ENCODE results near the gene C12orf42.

Gene C12orf42

DNA sequence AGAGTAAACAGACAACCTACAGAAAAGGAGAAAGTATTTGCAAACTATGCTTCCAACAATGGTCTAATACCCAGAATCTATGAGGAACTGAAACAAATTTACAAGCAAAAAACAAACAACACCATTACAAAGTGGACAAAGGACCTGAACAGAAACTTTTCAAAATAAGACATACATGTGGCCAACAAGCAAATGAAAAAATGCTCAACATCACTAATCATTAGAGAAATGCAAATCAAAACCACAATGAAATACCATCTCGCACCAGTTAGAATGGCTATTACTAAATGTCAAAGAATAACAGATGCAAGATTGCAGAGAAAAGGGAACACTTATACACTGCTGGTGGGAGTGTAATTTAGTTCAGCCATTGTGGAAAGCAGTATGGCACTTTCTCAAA lies 125.8 kb downstream of the C12orf42 start:
- Histone ChIP-seq H3K27me3 (ENCODE audit: insufficient read depth, low read length) (no peaks in the 10 kb centered on the region), H3K9me3 (ENCODE audit: insufficient read depth, low read depth, low read length) (no peaks in the 10 kb centered on the region), H3K9ac (ENCODE audit: low read depth, low read length) (no peak overlapping the region), H3K4me3 (ENCODE audit: low read length) (no peak overlapping the region), H3K4me1 (ENCODE audit: insufficient read depth, low read length) (no peaks in the 10 kb centered on the region), H3K27ac (ENCODE audit: low read length) (no peak overlapping the region), H3K36me3 (ENCODE audit: insufficient read depth, low read depth, low read length) (no peaks in the 10 kb centered on the region)

DNA sequence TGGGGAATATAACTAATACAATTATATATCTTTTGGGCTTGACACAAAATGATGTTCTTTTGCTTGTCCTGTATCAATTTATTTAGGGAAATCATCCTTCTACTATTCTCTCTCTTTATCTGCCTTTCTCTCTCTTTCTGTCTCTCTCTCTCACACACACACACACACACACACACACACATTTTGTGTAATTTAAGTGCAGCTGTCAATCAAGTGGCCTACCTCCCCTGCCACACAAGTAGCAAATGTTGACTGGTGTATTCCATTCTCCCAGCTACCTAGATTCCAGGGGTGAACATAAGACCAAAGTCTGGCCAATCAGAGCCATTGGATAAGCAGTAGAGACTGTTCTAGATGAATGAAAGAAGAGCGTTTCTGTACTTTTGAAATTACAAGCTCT lies 127.6 kb downstream of the C12orf42 start:
- Histone ChIP-seq H3K36me3 (ENCODE audit: insufficient read depth, low read depth, low read length) (no peaks in the 10 kb centered on the region), H3K27ac (ENCODE audit: low read length) (no peak overlapping the region), H3K9ac (ENCODE audit: low read depth, low read length) (no peak overlapping the region), H3K9me3 (ENCODE audit: insufficient read depth, low read depth, low read length) (no peaks in the 10 kb centered on the region), H3K27me3 (ENCODE audit: insufficient read depth, low read length) (no peaks in the 10 kb centered on the region), H3K4me1 (ENCODE audit: insufficient read depth, low read length) (no peaks in the 10 kb centered on the region), H3K4me3 (ENCODE audit: low read length) (no peak overlapping the region)

- Histone ChIP-seq H3K4me3 (ENCODE audit: low read length) (no peak overlapping the region), H3K27me3 (ENCODE audit: insufficient read depth, low read length) (no peaks in the 10 kb centered on the region), H3K4me1 (ENCODE audit: insufficient read depth, low read length) (no peaks in the 10 kb centered on the region), H3K27ac (ENCODE audit: low read length) (no peak overlapping the region), H3K9ac (ENCODE audit: low read depth, low read length) (no peak overlapping the region), H3K36me3 (ENCODE audit: insufficient read depth, low read depth, low read length) (no peaks in the 10 kb centered on the region), H3K9me3 (ENCODE audit: insufficient read depth, low read depth, low read length) (no peaks in the 10 kb centered on the region)
Measured at GRCh38 chr12:103354403-103354802, 141.4 kb downstream of the C12orf42 start.

GRCh38 chr12:103353913-103354312 lies 141.9 kb downstream of the C12orf42 start:
- no peak overlapping the region for H3K4me3 ChIP-seq (ENCODE audit: low read length)
- no peaks in the 10 kb centered on the region for H3K9me3 ChIP-seq (ENCODE audit: insufficient read depth, low read depth, low read length)
- no peaks in the 10 kb centered on the region for H3K4me1 ChIP-seq (ENCODE audit: insufficient read depth, low read length)

GRCh38 chr12:103350116-103350515 lies 145.7 kb downstream of the C12orf42 start:
- Histone ChIP-seq H3K9me3 (ENCODE audit: insufficient read depth, low read depth, low read length) (no peaks in the 10 kb centered on the region), H3K9ac (ENCODE audit: low read depth, low read length) (no peak overlapping the region), H3K4me1 (ENCODE audit: insufficient read depth, low read length) (no peaks in the 10 kb centered on the region), H3K36me3 (ENCODE audit: insufficient read depth, low read depth, low read length) (no peaks in the 10 kb centered on the region), H3K4me3 (ENCODE audit: low read length) (no peak overlapping the region), H3K27ac (ENCODE audit: low read length) (no peak overlapping the region), H3K27me3 (ENCODE audit: insufficient read depth, low read length) (no peaks in the 10 kb centered on the region)

More at GRCh38 chr12:103353913-103354312, 141.9 kb downstream of the C12orf42 start:
- H3K9ac ChIP-seq (ENCODE audit: low read depth, low read length): no peak overlapping the region
- H3K27ac ChIP-seq (ENCODE audit: low read length): no peak overlapping the region
- H3K27me3 ChIP-seq (ENCODE audit: insufficient read depth, low read length): no peaks in the 10 kb centered on the region
- no peaks in the 10 kb centered on the region for H3K36me3 ChIP-seq (ENCODE audit: insufficient read depth, low read depth, low read length)

- H3K27me3 ChIP-seq (ENCODE audit: insufficient read depth, low read length): no peaks in the 10 kb centered on the region
- no peak overlapping the region for H3K4me3 ChIP-seq (ENCODE audit: low read length)
Measured at GRCh38 chr12:103348935-103349334, 146.8 kb downstream of the C12orf42 start.

DNA sequence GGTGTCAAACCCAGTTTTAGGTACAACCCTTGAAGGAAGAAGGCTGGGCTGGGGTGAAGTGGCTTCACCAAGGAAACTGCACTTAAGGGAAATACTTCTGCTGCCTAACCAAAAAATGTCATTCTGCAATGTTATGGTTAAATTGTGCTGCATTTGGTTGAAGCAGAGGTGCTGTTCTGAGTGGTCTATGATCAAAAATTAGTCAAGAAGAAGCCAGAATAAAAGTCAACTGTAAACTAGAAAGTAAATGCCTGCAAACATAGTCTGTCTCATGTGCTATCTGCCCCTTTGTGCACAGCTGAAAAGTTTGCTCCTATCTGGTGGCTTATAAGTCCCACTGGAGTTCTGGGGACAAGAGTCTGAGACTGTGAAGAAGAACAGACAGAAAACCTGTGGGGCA lies 158.8 kb downstream of the C12orf42 start:
- Histone ChIP-seq H3K9ac (ENCODE audit: low read depth, low read length) (no peak overlapping the region), H3K4me1 (ENCODE audit: insufficient read depth, low read length) (peaks cover 4% of the 10 kb centered on the region; the same call in 1 of the 2 replicates), H3K4me3 (ENCODE audit: low read length) (no peak overlapping the region), H3K9me3 (ENCODE audit: insufficient read depth, low read depth, low read length) (no peaks in the 10 kb centered on the region), H3K27me3 (ENCODE audit: insufficient read depth, low read length) (no peaks in the 10 kb centered on the region), H3K27ac (ENCODE audit: low read length) (no peak overlapping the region), H3K36me3 (ENCODE audit: insufficient read depth, low read depth, low read length) (no peaks in the 10 kb centered on the region)

More at GRCh38 chr12:103348935-103349334, 146.8 kb downstream of the C12orf42 start:
- H3K27ac ChIP-seq (ENCODE audit: low read length): no peak overlapping the region
- no peaks in the 10 kb centered on the region for H3K36me3 ChIP-seq (ENCODE audit: insufficient read depth, low read depth, low read length)
- H3K4me1 ChIP-seq (ENCODE audit: insufficient read depth, low read length): no peaks in the 10 kb centered on the region
- H3K9me3 ChIP-seq (ENCODE audit: insufficient read depth, low read depth, low read length): no peaks in the 10 kb centered on the region
- no peak overlapping the region for H3K9ac ChIP-seq (ENCODE audit: low read depth, low read length)

- H3K36me3 ChIP-seq (ENCODE audit: insufficient read depth, low read depth, low read length): no peaks in the 10 kb centered on the region
- no peak overlapping the region for H3K9ac ChIP-seq (ENCODE audit: low read depth, low read length)
- no peak overlapping the region for H3K4me3 ChIP-seq (ENCODE audit: low read length)
- no peak overlapping the region for H3K27ac ChIP-seq (ENCODE audit: low read length)
- no peaks in the 10 kb centered on the region for H3K9me3 ChIP-seq (ENCODE audit: insufficient read depth, low read depth, low read length)
- no peaks in the 10 kb centered on the region for H3K27me3 ChIP-seq (ENCODE audit: insufficient read depth, low read length)
- peaks cover 4% of the 10 kb centered on the region; the same call in 1 of the 2 replicates for H3K4me1 ChIP-seq (ENCODE audit: insufficient read depth, low read length)
Measured at GRCh38 chr12:103334466-103334865, 161.3 kb downstream of the C12orf42 start.

DNA sequence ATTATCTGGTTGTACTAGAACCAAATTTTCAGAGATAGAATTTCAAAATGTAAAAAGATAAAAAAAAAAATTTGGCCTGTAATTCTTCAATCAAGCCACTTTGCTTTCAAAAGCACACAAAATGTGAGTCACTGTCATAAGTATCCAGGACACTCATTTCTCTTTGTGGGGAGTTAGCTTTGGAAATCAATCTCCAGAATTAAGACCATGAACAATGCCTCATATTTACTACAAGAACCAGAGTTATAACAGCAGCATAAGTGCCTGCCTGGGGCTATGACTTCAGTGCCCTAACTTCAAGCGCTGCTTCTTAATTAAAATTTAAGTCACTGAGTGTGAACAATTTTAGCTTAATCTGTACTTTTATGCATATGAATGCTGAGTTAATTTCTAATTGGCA lies 162.1 kb downstream of the C12orf42 start:
- H3K9me3 ChIP-seq (ENCODE audit: insufficient read depth, low read depth, low read length): no peaks in the 10 kb centered on the region
- no peak overlapping the region for H3K27ac ChIP-seq (ENCODE audit: low read length)
- H3K4me3 ChIP-seq (ENCODE audit: low read length): no peak overlapping the region
- H3K4me1 ChIP-seq (ENCODE audit: insufficient read depth, low read length): peaks cover 4% of the 10 kb centered on the region; the same call in 1 of the 2 replicates
- H3K27me3 ChIP-seq (ENCODE audit: insufficient read depth, low read length): no peaks in the 10 kb centered on the region
- H3K9ac ChIP-seq (ENCODE audit: low read depth, low read length): no peak overlapping the region
- H3K36me3 ChIP-seq (ENCODE audit: insufficient read depth, low read depth, low read length): no peaks in the 10 kb centered on the region

DNA sequence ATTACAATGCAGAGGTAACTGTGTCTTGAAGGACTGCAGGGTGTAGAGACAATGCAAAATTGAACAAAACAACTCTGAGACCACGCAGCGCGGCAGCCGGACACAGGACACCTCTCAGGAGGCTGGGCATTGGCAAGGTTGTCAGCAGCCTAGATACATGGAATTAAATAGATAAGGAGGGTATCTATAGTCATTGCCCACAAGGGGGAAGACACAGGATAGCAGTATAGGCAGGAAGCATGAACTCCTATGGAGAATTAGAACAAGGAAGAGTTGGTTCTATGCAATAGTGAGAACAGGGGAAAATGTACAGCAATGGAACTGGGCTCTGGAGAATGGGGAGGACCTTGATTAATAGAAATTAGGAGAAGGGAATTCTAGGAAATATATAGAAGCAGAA lies 164.1 kb downstream of the C12orf42 start:
- Histone ChIP-seq H3K27me3 (ENCODE audit: insufficient read depth, low read length) (no peaks in the 10 kb centered on the region), H3K36me3 (ENCODE audit: insufficient read depth, low read depth, low read length) (no peaks in the 10 kb centered on the region), H3K4me1 (ENCODE audit: insufficient read depth, low read length) (peaks cover 4% of the 10 kb centered on the region; the same call in 1 of the 2 replicates), H3K4me3 (ENCODE audit: low read length) (no peak overlapping the region), H3K27ac (ENCODE audit: low read length) (no peak overlapping the region), H3K9me3 (ENCODE audit: insufficient read depth, low read depth, low read length) (no peaks in the 10 kb centered on the region), H3K9ac (ENCODE audit: low read depth, low read length) (no peak overlapping the region)

DNA sequence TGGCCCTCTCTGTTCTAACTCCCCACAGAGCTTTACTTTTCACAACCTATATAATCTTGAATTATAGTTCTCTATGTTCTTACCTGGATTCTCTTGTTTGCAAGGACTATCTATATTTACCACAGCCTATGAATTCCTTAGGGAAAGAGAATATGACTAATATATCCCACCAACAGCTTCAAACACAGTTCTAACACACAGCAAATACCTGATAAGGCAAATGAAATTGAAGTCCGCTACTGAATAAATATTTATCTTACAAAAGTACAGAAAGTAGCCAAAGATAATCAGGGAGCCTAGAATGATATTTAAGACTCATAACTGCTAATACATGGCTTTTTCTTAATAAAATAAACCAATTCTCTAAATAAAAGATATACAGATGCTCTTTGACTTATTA lies 165.1 kb downstream of the C12orf42 start:
- H3K9ac ChIP-seq (ENCODE audit: low read depth, low read length): no peak overlapping the region
- H3K27ac ChIP-seq (ENCODE audit: low read length): no peak overlapping the region
- peaks cover 4% of the 10 kb centered on the region; the same call in 1 of the 2 replicates for H3K4me1 ChIP-seq (ENCODE audit: insufficient read depth, low read length)
- no peaks in the 10 kb centered on the region for H3K36me3 ChIP-seq (ENCODE audit: insufficient read depth, low read depth, low read length)
- no peak overlapping the region for H3K4me3 ChIP-seq (ENCODE audit: low read length)
- H3K9me3 ChIP-seq (ENCODE audit: insufficient read depth, low read depth, low read length): no peaks in the 10 kb centered on the region
- H3K27me3 ChIP-seq (ENCODE audit: insufficient read depth, low read length): no peaks in the 10 kb centered on the region

GRCh38 chr12:103327676-103328075 lies 168.1 kb downstream of the C12orf42 start:
- peaks cover 4% of the 10 kb centered on the region; the same call in 1 of the 2 replicates for H3K4me1 ChIP-seq (ENCODE audit: insufficient read depth, low read length)
- no peak overlapping the region for H3K9ac ChIP-seq (ENCODE audit: low read depth, low read length)
- no peaks in the 10 kb centered on the region for H3K27me3 ChIP-seq (ENCODE audit: insufficient read depth, low read length)
- H3K27ac ChIP-seq (ENCODE audit: low read length): no peak overlapping the region
- no peaks in the 10 kb centered on the region for H3K9me3 ChIP-seq (ENCODE audit: insufficient read depth, low read depth, low read length)
- no peaks in the 10 kb centered on the region for H3K36me3 ChIP-seq (ENCODE audit: insufficient read depth, low read depth, low read length)
- H3K4me3 ChIP-seq (ENCODE audit: low read length): no peak overlapping the region

Data from iPS-20b (cell line).